Measurements from ENCODE around the gene TAPT1.

The TAPT1 gene

GRCh38 chr4:16225863-16226815 lies at the start of gene TAPT1:
TSS of gene TAPT1 (minus strand) at chr4:16226471. CDS start at chr4:16226457, 14 bp downstream.
- DNase-seq (ENCODE audit: low read depth) = no peak

GRCh38 chr4:16271411-16271810 lies 45.1 kb upstream of the TAPT1 start:
- no peak for DNase-seq (ENCODE audit: low read depth)

- DNase-seq (ENCODE audit: low read depth) = no peak
Observed at GRCh38 chr4:16270454-16271328, 44.4 kb upstream of the TAPT1 start.

GRCh38 chr4:16269742-16270453 lies 43.6 kb upstream of the TAPT1 start:
- peak; percentile 54 for DNase-seq (ENCODE audit: low read depth)

- DNase-seq (ENCODE audit: low read depth) = no peak
Observed at GRCh38 chr4:16269240-16269639, 43.0 kb upstream of the TAPT1 start.

- DNase-seq (ENCODE audit: low read depth) = no peak
Observed at GRCh38 chr4:16268290-16268689, 42.0 kb upstream of the TAPT1 start.

- DNase-seq (ENCODE audit: low read depth) = no peak
Observed at GRCh38 chr4:16267639-16268038, 41.4 kb upstream of the TAPT1 start.

GRCh38 chr4:16265820-16266219 lies 39.5 kb upstream of the TAPT1 start:
- DNase-seq (ENCODE audit: low read depth) = no peak

- DNase-seq (ENCODE audit: low read depth) = no peak
Observed at GRCh38 chr4:16264798-16265197, 38.5 kb upstream of the TAPT1 start.

GRCh38 chr4:16263056-16263455 lies 36.8 kb upstream of the TAPT1 start:
- no peak for DNase-seq (ENCODE audit: low read depth)

GRCh38 chr4:16262188-16262587 lies 35.9 kb upstream of the TAPT1 start:
- DNase-seq (ENCODE audit: low read depth) = no peak

- no peak for DNase-seq (ENCODE audit: low read depth)
Observed at GRCh38 chr4:16261313-16261878, 35.1 kb upstream of the TAPT1 start.

- DNase-seq (ENCODE audit: low read depth) = no peak
Observed at GRCh38 chr4:16259889-16260246, 33.6 kb upstream of the TAPT1 start.

GRCh38 chr4:16259241-16259888 lies 33.1 kb upstream of the TAPT1 start:
- peak; percentile 37 for DNase-seq (ENCODE audit: low read depth)

GRCh38 chr4:16257611-16258010 lies 31.3 kb upstream of the TAPT1 start:
- no peak for DNase-seq (ENCODE audit: low read depth)

- DNase-seq (ENCODE audit: low read depth) = no peak
Observed at GRCh38 chr4:16256343-16256742, 30.1 kb upstream of the TAPT1 start.

GRCh38 chr4:16255730-16256129 lies 29.5 kb upstream of the TAPT1 start:
- DNase-seq (ENCODE audit: low read depth) = no peak

GRCh38 chr4:16253127-16253960 lies 27.1 kb upstream of the TAPT1 start:
- no peak for DNase-seq (ENCODE audit: low read depth)

- DNase-seq (ENCODE audit: low read depth) = no peak
Observed at GRCh38 chr4:16250661-16251365, 24.5 kb upstream of the TAPT1 start.

- no peak for DNase-seq (ENCODE audit: low read depth)
Observed at GRCh38 chr4:16248605-16249004, 22.3 kb upstream of the TAPT1 start.

All from CMK (cell line).